Fibroblast of villous mesenchyme (primary cell): ENCODE data around the gene BUD13. TPM values are rescaled to one million over a fixed set of nuclear protein-coding genes. Genes with fewer than 3 reads are reported as not detected.
"Not testable (repeated sequence)": the region's sequence is repeated elsewhere in the genome, so short reads cannot be mapped to it uniquely, and the experiment has no call there.

Experiments used
- DNase-seq: peaks from one replicate; pipeline ENCODE4 v3.0.0-alpha.2; 2010; ENCODE audit warnings: low read depth
- H3K4me3 ChIP-seq: 2 replicates; pipeline ENCODE4 v1.5.1; 2011; ENCODE audit warnings: low read depth, mild to moderate bottlenecking, low read length
- total RNA-seq: library from RNA; depleted of rRNA; stranded (reverse); fragments of >200 nt; gene quantifications from 2 replicates; pipeline ENCODE4 v1.2.3, GENCODE V29; 2012
- TF ChIP-seq, protein P1 (sequence below): IDR thresholded peaks from 2 replicates; pipeline ENCODE4 v1.5.1; 2012; ENCODE audit warnings: low read depth, mild to moderate bottlenecking, low read length; ENCODE audit not compliant: insufficient read depth

BUD13 gene
- total RNA-seq, 1 donor: 16.8 TPM

DNA sequence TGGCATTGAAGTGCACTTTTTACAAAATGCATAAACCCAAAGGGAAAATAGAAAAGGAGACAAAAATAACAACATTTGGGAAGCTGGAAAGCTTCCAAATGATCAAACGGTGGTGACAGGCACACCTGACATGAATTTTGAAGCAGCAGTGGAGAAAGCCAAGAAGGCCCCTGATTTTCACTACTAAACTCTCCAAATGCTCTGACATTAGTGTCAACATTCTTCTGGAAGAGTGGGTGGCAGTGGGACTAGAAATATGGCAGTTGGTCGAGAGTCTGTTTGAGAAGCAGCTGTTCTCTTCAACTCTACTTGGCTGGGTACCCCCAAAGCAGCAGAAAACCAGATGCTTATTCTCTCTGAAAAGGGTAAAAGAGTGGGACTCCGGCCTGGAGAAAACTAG is 31.2 kb upstream of the BUD13 start:
- no peak overlapping the region for H3K4me3 ChIP-seq
- TF ChIP-seq, protein P1, sequence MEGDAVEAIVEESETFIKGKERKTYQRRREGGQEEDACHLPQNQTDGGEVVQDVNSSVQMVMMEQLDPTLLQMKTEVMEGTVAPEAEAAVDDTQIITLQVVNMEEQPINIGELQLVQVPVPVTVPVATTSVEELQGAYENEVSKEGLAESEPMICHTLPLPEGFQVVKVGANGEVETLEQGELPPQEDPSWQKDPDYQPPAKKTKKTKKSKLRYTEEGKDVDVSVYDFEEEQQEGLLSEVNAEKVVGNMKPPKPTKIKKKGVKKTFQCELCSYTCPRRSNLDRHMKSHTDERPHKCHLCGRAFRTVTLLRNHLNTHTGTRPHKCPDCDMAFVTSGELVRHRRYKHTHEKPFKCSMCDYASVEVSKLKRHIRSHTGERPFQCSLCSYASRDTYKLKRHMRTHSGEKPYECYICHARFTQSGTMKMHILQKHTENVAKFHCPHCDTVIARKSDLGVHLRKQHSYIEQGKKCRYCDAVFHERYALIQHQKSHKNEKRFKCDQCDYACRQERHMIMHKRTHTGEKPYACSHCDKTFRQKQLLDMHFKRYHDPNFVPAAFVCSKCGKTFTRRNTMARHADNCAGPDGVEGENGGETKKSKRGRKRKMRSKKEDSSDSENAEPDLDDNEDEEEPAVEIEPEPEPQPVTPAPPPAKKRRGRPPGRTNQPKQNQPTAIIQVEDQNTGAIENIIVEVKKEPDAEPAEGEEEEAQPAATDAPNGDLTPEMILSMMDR: no peak
- DNase-seq: no peak

DNA sequence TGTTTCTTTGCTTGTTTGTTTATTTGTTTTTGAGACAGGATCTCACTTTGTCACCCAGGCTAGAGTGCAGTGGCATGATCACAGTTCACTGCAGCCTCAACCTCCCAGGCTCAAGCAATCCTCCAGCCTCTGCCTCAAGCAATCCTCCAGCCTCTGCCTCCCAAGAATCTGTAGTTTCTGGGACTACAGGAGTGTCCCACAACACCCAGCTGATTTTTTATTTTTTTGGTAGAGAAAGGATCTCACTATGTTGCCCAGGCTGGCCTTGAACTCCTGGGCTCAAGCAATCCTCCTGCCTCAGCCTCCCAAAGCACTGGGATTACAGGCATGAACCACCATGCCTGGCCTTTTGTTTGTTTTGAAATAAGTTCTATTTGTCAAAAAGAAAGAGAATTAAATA is 28.9 kb upstream of the BUD13 start:
- not testable (repeated sequence) for H3K4me3 ChIP-seq, DNase-seq

DNA sequence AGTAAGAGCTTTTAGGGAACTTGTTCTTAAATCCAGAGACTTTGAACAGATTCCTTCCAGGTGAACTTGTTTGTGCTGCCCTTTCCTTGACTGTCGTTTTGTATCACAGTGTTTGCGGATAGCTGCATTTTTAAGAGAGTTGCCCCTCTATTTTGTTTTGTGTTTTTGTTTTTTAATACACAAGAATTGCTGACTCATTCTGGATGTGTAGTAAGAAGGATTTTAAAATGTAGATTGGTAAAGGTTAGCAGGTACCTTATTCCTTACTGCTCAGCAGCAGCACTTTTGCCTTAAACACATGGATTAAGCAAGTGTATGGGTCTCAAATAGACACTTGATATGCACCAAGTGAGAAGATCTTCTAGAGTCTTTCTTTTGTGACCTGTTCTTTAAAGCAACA is 27.8 kb upstream of the BUD13 start:
- TF ChIP-seq, protein P1: no peak
- no peak for DNase-seq
- no peak overlapping the region for H3K4me3 ChIP-seq

DNA sequence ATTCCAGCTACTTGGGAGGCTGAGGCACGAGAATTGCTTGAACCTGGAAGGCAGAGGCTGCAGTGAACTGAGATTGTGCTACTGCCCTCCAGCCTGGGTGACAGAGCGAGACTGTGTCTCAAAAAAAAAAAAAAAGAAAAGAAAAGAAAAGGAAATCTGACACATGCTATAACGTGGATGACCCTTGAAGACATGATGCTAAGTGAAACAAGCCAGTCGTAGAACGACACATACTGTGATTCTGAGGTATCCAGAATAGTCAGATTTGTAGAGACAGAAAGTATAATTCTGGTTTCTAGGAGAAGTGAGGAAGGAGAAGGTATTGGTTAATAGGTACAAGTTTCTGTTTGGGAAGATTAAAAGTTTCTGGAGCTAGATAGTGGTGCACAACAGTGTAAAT is 25.6 kb upstream of the BUD13 start:
- TF ChIP-seq, protein P1: no peak
- DNase-seq: no peak
- H3K4me3 ChIP-seq: no peak overlapping the region

DNA sequence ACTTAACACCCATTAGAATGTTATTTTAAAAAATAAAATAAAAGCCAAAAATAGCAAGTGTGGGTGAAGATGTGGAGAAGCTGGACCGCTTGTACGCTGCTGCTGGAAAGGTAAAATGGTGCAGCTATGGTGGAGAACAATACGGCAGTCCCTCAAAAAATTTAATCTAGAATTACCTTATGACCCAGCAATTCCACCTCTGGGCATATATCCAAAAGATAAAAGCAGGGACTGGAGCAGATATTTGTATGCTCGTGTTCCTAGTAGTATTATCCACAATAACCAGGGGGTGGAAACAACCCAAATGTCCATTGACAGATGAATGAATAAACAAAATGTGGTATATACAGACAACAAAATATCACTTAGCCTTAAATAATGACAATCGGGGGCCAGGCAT is 25.0 kb upstream of the BUD13 start:
- no peak for DNase-seq
- no peak overlapping the region for H3K4me3 ChIP-seq
- TF ChIP-seq, protein P1: no peak

DNA sequence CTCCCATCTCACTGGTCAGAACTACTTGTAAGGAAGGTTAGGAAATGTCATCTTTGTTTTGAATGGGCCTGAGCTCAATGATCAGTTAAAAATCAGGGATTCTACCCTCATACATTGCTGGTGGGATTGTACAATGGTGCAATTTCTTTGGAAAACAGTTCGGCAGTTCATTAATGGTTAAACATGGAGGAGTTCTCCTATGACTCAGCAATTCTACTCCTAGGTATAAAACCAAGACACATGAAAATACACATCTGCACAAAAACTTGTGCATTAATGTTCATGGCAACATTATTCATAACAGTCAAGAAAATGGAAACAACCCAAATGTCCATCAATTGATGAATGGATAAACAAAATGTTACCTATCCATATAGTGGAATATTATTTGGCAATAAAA is 23.8 kb upstream of the BUD13 start:
- H3K4me3 ChIP-seq: no peak overlapping the region
- no peak for DNase-seq
- TF ChIP-seq, protein P1: no peak

DNA sequence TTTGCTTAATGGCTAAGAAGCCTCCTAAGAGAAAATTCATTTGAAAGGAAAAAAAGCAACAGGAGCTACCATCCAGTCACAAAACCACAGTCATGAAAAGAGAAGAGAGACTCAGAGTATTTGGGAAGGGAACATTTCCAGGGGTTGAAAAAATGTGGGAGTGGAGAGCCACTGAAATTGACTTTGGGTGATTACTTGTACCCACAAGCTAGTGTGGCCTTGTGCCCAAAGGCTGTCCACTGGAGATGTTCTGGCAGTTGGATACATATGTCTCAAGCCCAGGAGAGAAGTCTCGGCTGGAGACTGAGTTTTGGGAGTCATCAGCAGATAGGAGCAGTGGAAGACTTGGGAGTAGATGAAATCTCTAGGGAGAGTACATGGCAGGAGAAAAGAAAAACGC is 22.1 kb upstream of the BUD13 start:
- H3K4me3 ChIP-seq: no peak overlapping the region
- TF ChIP-seq, protein P1: no peak
- no peak for DNase-seq

DNA sequence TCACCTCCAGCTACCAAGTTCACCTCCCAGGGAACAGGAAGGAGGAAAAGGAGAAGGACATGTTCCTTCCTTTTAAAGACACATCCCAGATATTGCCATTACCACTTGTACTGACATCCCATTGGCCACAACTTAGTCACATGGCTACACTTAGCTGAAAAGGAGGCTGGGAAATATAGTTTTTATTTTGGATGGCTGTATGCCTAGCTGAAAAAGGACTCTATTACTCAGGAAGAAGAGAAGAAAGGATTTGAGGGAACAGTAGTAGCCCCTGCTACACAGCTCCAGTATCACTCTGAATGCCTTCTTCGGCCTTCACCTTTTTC is 20.9 kb upstream of the BUD13 start:
- no peak for DNase-seq
- TF ChIP-seq, protein P1: no peak

More for the DNA sequence above, 20.9 kb upstream of the BUD13 start:
- H3K4me3 ChIP-seq: no peak overlapping the region
